Measurements from ENCODE around the gene TAF1B. TPM values are rescaled to one million over a fixed set of nuclear protein-coding genes. Genes with fewer than 3 reads are reported as not detected.

TAF1B gene
- polyA plus RNA-seq (2013, experiment 1 of 2), result 29.4 TPM
- 30.8 TPM for polyA plus RNA-seq (2013, experiment 2 of 2)

DNA sequence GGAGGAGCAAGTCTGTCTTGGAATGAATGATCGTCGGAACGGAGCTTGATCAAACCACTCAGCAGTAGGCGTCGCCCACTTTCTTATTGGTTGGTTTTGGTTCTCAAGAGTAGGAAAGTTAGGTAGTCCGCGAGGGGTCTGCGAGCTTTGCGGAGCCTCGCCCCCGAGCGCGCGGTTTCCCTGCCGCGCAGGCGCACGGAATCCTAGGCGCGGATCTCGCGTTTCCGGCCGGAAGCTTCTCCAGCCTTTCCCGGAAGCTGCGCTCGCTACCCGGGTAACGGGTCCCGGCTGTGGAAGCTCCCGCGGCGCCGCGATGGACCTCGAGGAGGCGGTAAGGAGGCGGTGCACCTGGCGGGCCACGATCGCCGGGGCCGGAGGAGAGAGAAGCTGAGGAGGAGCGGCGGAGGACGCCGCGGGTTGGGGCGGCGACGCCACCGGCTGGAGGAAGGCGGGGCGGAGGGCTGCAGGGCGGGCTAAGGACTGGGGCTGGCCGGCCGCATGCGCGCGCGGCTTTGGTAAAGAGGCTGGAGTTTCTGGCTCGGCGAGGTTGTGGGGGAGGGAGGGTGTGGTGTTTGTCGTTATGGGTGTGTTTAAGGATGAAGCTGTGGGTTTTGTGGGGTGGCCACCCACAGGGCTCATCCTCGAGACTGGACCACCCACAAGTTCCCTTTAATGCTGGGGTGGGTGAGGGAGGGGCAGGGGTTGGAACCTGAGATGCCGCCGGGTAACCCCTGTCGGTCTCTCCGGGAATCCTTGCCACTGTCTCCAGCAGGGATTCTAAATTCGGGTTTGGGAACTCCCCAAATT lies at the start of gene TAF1B:
Gene TAF1B, plus strand, starts transcription at position 246 of the 807 bp plus-strand sequence. Its CDS starts 68 bp downstream, at position 314.
- Histone ChIP-seq H3K9ac (ENCODE audit: low read depth, low read length) (peak within 1 kb of the TSS; percentile 90), H3K36me3 (ENCODE audit: insufficient read depth, low read length) (peaks cover 30% of the 10 kb centered on the region), H3K27me3 (ENCODE audit: insufficient read depth, low read length) (no peaks in the 10 kb centered on the region), H3K27ac (ENCODE audit: low read depth, low read length) (peak within 1 kb of the TSS; percentile 93), H3K4me1 (ENCODE audit: insufficient read depth, low read length) (peaks cover 6% of the 10 kb centered on the region; the same call in 1 of the 2 replicates), H3K9me3 (ENCODE audit: insufficient read depth, low read depth, low read length) (no peaks in the 10 kb centered on the region), H3K4me3 (ENCODE audit: low read length) (peak within 1 kb of the TSS; percentile 69)
- whole genome bisulfite sequencing, result under 1% methylated on average over 70 of the region's 70 CpGs

DNA sequence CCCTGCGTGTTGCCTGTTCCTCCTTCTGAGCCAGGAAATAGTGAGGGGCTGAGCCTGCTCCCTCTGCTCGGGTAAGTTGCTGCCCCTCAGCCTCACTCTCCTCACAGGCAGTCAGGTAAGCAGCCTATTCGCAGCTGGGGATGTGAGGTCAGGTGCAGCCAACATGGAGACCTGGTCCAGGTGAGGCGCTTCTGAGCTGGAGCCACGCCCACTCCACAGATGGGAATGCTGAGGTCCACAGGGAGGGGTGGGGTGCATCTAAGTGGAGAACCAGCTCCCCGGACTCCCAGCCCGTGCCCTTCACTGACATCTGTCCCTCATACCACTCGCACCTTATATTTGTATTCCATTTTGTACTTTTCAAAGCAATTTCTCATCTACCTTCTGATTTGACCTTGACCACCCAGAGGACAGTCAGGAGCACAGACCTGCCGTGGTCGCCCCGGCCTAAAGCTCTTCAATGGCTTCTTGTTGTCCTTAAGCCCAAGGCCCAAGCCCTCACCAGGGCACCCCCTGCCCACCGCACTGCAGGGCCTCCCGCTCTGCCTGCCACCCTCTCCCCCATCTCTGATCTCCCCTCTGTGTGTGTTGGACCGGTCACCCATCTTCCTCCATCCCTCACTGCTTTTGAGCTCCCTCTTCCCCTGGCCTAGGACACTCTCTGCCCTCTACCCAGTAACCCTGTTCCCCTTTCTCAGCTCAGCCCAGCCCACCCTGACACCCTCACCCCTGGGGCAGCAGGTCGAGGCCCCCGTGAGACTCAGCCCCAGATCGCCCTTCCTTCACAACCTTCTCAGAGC lies 49.2 kb upstream of the TAF1B start:
- Histone ChIP-seq H3K27me3 (ENCODE audit: insufficient read depth, low read length) (no peaks in the 10 kb centered on the region), H3K9me3 (ENCODE audit: insufficient read depth, low read depth, low read length) (no peaks in the 10 kb centered on the region), H3K4me1 (ENCODE audit: insufficient read depth, low read length) (0 out of 2 replicates have a peak, but pooled peaks cover 5% of the 10 kb centered on the region), H3K9ac (ENCODE audit: low read depth, low read length) (no peak overlapping the region), H3K27ac (ENCODE audit: low read depth, low read length) (no peak overlapping the region), H3K4me3 (ENCODE audit: low read length) (no peak overlapping the region), H3K36me3 (ENCODE audit: insufficient read depth, low read length) (no peaks in the 10 kb centered on the region)
- 90% methylated on average over 17 of the region's 17 CpGs for WGBS

DNA sequence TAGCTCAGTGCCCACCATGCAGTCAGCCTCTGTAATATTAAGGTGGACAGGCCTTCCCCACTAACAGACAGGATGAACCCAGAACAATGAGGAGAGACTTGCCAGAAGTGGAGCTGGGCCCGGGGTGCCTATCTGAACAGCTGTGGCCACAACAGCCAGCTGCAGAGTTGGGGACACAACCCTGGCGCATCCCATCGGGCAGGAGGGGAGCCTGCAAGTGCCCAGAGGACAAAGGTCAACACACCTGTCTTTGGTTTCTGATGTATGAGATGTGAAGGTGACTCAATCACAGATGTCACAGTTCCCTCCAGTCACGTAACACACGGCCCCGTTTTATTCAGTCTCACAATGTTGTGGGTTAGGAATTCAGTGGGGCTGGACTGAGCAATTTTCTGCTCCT lies 48.2 kb upstream of the TAF1B start:
- H3K4me3 ChIP-seq (ENCODE audit: low read length), result no peak overlapping the region
- peaks cover 5% of the 10 kb centered on the region; the same call in 1 of the 2 replicates for H3K4me1 ChIP-seq (ENCODE audit: insufficient read depth, low read length)
- 72% methylated on average over 6 of the region's 6 CpGs for WGBS
- H3K36me3 ChIP-seq (ENCODE audit: insufficient read depth, low read length), result no peaks in the 10 kb centered on the region
- no peak overlapping the region for H3K27ac ChIP-seq (ENCODE audit: low read depth, low read length)
- no peaks in the 10 kb centered on the region for H3K27me3 ChIP-seq (ENCODE audit: insufficient read depth, low read length)
- H3K9me3 ChIP-seq (ENCODE audit: insufficient read depth, low read depth, low read length), result no peaks in the 10 kb centered on the region
- H3K9ac ChIP-seq (ENCODE audit: low read depth, low read length), result no peak overlapping the region

DNA sequence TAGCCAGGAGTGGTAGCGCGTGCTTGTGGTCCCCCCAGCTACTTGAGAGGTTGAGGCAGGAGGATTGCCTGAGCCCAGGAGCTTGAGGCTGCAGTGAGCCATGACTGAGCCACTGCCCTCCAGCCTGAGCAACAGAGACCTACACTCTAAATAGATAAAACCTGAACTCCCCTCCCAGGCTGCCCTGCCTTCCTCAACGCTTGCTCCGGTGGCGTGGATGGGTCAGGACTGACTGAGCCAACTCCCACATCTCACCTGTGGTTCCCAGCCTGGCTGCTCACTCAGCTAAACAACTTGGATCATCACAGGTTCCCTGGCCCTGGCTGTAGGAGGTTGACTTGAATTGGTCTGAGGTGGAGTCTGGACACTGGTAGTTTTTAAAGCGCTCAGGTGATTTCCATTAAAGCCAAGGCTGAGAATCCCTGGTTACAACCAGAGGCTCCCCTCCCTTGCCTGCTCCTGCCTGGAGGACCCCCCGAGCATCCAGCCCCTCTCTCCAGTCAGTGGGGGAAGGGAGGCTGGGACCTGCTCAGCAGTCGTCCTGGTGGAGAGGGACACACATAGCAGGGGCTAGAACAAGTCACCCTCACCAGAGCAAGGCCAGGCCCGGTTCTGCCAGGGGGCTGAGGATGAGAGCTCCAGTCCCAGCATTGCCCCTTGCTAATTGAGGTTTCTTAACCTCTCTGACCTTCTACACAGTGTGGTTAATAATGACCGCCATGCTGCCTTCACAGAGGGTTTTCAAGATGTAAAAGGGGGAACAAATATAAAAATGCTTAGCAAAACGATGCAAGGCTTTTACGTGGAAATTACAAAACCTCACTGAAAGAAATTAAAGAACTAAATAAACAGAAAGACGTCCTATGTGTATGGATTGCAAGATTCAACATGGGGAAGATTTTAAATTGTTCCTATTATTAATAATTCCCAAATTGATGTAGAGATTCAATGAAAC lies 46.9 kb upstream of the TAF1B start:
- Histone ChIP-seq H3K27ac (ENCODE audit: low read depth, low read length) (no peak overlapping the region), H3K9ac (ENCODE audit: low read depth, low read length) (no peak overlapping the region), H3K9me3 (ENCODE audit: insufficient read depth, low read depth, low read length) (no peaks in the 10 kb centered on the region), H3K27me3 (ENCODE audit: insufficient read depth, low read length) (no peaks in the 10 kb centered on the region), H3K36me3 (ENCODE audit: insufficient read depth, low read length) (no peaks in the 10 kb centered on the region), H3K4me3 (ENCODE audit: low read length) (no peak overlapping the region), H3K4me1 (ENCODE audit: insufficient read depth, low read length) (peaks cover 9% of the 10 kb centered on the region; the same call in 1 of the 2 replicates)
- WGBS, result 81% methylated on average over 12 of the region's 13 CpGs

DNA sequence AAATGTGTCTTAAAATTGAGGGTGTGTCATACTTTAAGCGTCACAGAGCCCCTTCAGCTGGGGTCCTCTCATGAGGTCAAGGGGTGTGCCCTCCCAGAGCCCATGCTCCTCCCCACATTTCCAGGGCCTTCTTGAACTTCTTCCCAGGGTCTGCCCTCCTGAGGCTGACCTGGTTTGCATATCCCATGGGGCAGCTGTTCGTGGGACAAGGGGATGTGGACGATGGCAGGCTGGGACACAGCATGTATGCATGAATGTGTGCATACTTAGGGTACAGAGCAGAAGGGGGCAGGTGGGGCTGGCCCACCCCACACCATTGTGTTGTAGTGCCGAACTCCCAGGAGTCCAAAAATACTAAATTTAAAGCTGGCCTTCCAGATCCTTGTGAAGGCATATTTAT lies 46.2 kb upstream of the TAF1B start:
- H3K27ac ChIP-seq (ENCODE audit: low read depth, low read length), result no peak overlapping the region
- WGBS, result 63% methylated on average over 3 of the region's 4 CpGs

DNA sequence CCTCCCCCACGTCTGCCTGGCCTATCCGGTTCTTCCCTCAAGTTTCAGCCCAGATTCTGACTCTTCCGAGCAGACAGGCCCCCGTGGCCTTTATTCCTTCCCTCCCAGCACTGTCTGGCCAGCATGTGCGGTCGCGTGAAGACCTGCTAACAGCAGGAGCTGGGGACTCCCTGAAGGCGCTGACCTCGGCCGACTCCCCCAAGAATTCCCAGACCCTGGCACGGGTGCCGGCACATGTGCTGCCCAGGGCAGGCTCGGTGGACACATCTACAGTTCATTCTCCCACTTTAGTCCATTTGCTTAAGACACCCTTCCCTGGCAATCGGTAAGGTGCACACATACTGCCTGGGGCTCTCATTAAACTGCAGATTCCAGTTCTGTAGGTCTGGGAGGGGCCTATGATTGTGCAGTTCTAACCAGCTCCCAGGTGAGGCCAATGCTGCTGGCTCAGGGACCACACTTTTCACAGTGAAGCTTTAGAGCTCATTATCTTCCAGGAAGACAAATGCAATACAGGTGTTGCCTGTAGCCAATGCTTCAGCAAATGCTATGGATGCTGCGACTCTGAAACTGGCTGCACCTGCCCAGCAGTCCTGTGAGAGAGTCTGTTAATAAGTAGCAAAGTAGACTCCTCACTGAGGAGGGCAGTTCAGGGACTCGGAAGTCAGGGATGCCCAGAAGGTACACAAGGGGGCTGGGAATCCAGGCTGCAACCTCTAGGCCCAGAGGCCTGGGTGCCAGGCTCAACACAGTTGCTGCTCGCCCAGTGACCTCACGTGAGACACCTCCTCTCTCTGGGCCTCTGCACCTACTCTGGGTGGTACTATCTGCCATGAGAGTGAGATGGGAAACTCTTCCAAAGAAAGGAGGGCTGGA lies 45.4 kb upstream of the TAF1B start:
- Histone ChIP-seq H3K27me3 (ENCODE audit: insufficient read depth, low read length) (no peaks in the 10 kb centered on the region), H3K27ac (ENCODE audit: low read depth, low read length) (no peak overlapping the region), H3K36me3 (ENCODE audit: insufficient read depth, low read length) (no peaks in the 10 kb centered on the region), H3K4me1 (ENCODE audit: insufficient read depth, low read length) (peaks cover 15% of the 10 kb centered on the region; the same call in 1 of the 2 replicates), H3K9me3 (ENCODE audit: insufficient read depth, low read depth, low read length) (no peaks in the 10 kb centered on the region), H3K4me3 (ENCODE audit: low read length) (no peak overlapping the region), H3K9ac (ENCODE audit: low read depth, low read length) (no peak overlapping the region)
- WGBS, result 84% methylated on average over 18 of the region's 18 CpGs

More for the DNA sequence above, 46.2 kb upstream of the TAF1B start:
- H3K36me3 ChIP-seq (ENCODE audit: insufficient read depth, low read length), result no peaks in the 10 kb centered on the region
- H3K9me3 ChIP-seq (ENCODE audit: insufficient read depth, low read depth, low read length), result no peaks in the 10 kb centered on the region
- H3K27me3 ChIP-seq (ENCODE audit: insufficient read depth, low read length), result no peaks in the 10 kb centered on the region
- no peak overlapping the region for H3K9ac ChIP-seq (ENCODE audit: low read depth, low read length)
- H3K4me3 ChIP-seq (ENCODE audit: low read length), result no peak overlapping the region
- H3K4me1 ChIP-seq (ENCODE audit: insufficient read depth, low read length), result peaks cover 15% of the 10 kb centered on the region; the same call in 1 of the 2 replicates

DNA sequence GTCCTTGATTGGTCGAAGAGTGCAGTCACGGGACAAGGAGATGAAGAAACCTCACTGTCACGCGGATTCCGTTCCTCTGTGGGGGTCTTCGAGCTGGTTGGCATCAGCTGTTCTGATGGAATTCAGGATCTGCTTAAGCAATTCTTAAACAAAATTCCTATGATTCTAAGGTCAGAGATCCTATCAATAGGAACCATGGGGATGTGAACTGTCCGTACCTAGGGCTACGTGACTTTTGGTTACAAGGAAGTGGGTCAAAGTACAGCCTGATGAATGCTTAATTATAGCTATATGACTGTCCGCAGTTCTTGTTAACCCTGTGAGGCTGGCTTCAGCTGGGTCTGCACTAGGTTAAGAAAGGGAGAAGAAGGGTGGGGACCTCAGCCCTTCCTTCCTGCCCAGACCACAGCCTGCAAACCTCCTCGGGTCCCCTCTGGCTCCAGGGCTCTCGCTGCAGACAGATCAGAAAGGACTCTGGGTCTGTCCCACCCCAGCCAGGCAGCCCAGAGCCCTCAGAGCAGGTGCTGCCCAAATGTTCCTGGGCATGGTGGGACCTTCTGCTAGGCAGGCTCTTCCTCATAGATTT lies 44.2 kb upstream of the TAF1B start:
- Histone ChIP-seq H3K27ac (ENCODE audit: low read depth, low read length) (no peak overlapping the region), H3K9me3 (ENCODE audit: insufficient read depth, low read depth, low read length) (no peaks in the 10 kb centered on the region), H3K4me3 (ENCODE audit: low read length) (no peak overlapping the region), H3K4me1 (ENCODE audit: insufficient read depth, low read length) (peaks cover 15% of the 10 kb centered on the region; the same call in 1 of the 2 replicates), H3K9ac (ENCODE audit: low read depth, low read length) (no peak overlapping the region), H3K27me3 (ENCODE audit: insufficient read depth, low read length) (no peaks in the 10 kb centered on the region), H3K36me3 (ENCODE audit: insufficient read depth, low read length) (no peaks in the 10 kb centered on the region)
- WGBS, result 84% methylated on average over 11 of the region's 11 CpGs

DNA sequence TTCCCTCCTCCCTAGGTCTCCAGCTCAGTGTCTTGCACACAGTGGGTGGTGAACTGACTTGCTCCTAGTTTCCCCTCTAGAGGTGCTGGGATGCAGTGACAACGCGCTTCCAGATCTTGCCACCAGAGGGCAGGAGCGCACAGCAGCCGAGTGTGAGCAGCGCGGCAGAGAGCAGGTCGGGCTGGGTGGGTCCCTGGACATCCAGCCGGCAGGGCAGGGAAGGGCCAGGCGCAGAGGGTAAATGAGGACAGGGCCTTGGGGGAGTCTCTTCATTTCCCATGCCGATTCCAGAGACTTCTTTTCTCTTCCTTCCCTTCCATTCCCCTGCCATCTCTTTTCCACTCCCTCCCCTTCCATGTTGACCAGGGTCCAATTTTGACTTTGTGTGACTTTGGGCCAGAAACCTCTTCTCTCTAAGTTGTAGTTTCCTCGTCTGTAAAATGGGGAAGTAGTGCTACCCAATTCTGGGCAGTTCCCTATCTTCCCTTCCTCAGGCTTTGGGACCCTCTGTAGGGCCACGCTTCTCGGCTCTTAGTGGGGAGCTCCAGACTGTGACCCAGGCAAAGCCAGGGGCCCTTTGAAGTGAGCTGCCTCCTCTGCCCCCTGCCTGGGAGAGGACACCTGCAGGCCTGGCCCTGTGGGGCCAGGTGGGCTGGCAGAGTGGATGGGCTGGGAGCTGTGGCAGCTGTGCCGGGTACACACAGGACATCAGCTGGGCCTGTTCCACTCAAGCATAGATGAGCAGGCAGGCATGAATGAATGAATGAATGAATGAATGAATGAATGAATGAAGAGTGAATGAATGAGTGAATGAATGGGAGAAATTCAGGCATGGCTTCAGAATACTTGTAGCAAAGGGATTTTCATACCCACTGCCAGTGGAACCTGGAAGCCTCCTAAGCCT lies 43.3 kb upstream of the TAF1B start:
- Histone ChIP-seq H3K4me3 (ENCODE audit: low read length) (no peak overlapping the region), H3K9ac (ENCODE audit: low read depth, low read length) (no peak overlapping the region)
- WGBS, result 29% methylated on average over 14 of the region's 14 CpGs

DNA sequence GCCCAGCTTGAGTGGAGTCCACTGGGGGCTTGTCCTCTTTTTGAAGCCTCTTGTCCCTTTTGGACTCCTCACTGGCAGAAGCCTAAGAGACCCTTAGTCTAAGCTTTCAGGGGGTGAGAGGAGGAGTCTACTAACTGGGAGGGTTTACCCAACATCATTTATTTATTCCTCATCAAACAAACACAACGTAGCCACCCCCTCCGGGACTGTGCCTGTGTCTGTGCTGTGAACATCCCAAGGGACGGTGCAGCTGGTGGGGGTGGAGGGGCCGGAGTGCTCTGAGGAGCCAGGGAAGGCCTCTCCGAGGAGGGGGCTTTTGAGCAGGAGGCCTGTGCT lies 42.7 kb upstream of the TAF1B start:
- Histone ChIP-seq H3K9me3 (ENCODE audit: insufficient read depth, low read depth, low read length) (no peaks in the 10 kb centered on the region; the same call in 1 of the 2 replicates), H3K4me1 (ENCODE audit: insufficient read depth, low read length) (peaks cover 15% of the 10 kb centered on the region; the same call in 1 of the 2 replicates), H3K36me3 (ENCODE audit: insufficient read depth, low read length) (no peaks in the 10 kb centered on the region), H3K4me3 (ENCODE audit: low read length) (no peak overlapping the region), H3K27ac (ENCODE audit: low read depth, low read length) (no peak overlapping the region), H3K27me3 (ENCODE audit: insufficient read depth, low read length) (no peaks in the 10 kb centered on the region), H3K9ac (ENCODE audit: low read depth, low read length) (no peak overlapping the region)
- 82% methylated on average over 4 of the region's 5 CpGs for WGBS

More for the DNA sequence above, 43.3 kb upstream of the TAF1B start:
- Histone ChIP-seq H3K27me3 (ENCODE audit: insufficient read depth, low read length) (no peaks in the 10 kb centered on the region), H3K4me1 (ENCODE audit: insufficient read depth, low read length) (peaks cover 15% of the 10 kb centered on the region; the same call in 1 of the 2 replicates), H3K36me3 (ENCODE audit: insufficient read depth, low read length) (no peaks in the 10 kb centered on the region), H3K9me3 (ENCODE audit: insufficient read depth, low read depth, low read length) (no peaks in the 10 kb centered on the region; the same call in 1 of the 2 replicates), H3K27ac (ENCODE audit: low read depth, low read length) (no peak overlapping the region)

All from HUES64 (cell line).